ELR (cell line): ENCODE data around the gene DIPK1A.
"Not testable (repeated sequence)": the region's sequence is repeated elsewhere in the genome, so short reads cannot be mapped to it uniquely, and the experiment has no call there.

Experiments used
- DNase-seq: peaks from one replicate; pipeline ENCODE4 v3.0.0-alpha.2; 2015; ENCODE audit warnings: low read depth

The DIPK1A gene

GRCh38 chr1:92980732-92981647, 19.7 kb upstream of the DIPK1A start:
- no peak for DNase-seq

GRCh38 chr1:92975551-92976232, 14.4 kb upstream of the DIPK1A start:
- DNase-seq: no peak

- DNase-seq: not testable (repeated sequence)
Measured at GRCh38 chr1:92974112-92974511, 12.8 kb upstream of the DIPK1A start.

- DNase-seq: no peak
Measured at GRCh38 chr1:92973203-92973897, 12.1 kb upstream of the DIPK1A start.

- no peak for DNase-seq
Measured at GRCh38 chr1:92972409-92973129, 11.3 kb upstream of the DIPK1A start.

GRCh38 chr1:92971932-92972331, 10.7 kb upstream of the DIPK1A start:
- DNase-seq: not testable (repeated sequence)

GRCh38 chr1:92970990-92971689, 9.9 kb upstream of the DIPK1A start:
- DNase-seq: no peak

- DNase-seq: no peak
Measured at GRCh38 chr1:92969517-92969916, 8.3 kb upstream of the DIPK1A start.

GRCh38 chr1:92968138-92969032, 7.1 kb upstream of the DIPK1A start:
- peak; percentile 48 for DNase-seq

GRCh38 chr1:92964998-92965397, 3.7 kb upstream of the DIPK1A start:
- no peak for DNase-seq

- DNase-seq: no peak
Measured at GRCh38 chr1:92964316-92964715, 3.1 kb upstream of the DIPK1A start.

GRCh38 chr1:92961896-92962752, 862 bp upstream of the DIPK1A start:
- DNase-seq: peak; percentile 73

- peak; percentile 89 for DNase-seq
Measured at GRCh38 chr1:92960395-92961130, 699 bp downstream of the DIPK1A start.

- DNase-seq: no peak
Measured at GRCh38 chr1:92958203-92958970, 2.9 kb downstream of the DIPK1A start.

- DNase-seq: no peak
Measured at GRCh38 chr1:92957030-92957734, 4.1 kb downstream of the DIPK1A start.

GRCh38 chr1:92956254-92957029, 4.8 kb downstream of the DIPK1A start:
- DNase-seq: no peak
